Activated CD4-positive, alpha-beta T cell treated with anti-CD3 and anti-CD28 coated beads, Interleukin-2, amount 50 U/mL, for 4 hours (primary cell): Measurements from ENCODE around the gene SH3GL2.

Experiments used
- DNase-seq, 2 experiments: peaks; one replicate each; pipeline ENCODE4 v3.0.0-alpha.2; 2020

The SH3GL2 gene

DNA sequence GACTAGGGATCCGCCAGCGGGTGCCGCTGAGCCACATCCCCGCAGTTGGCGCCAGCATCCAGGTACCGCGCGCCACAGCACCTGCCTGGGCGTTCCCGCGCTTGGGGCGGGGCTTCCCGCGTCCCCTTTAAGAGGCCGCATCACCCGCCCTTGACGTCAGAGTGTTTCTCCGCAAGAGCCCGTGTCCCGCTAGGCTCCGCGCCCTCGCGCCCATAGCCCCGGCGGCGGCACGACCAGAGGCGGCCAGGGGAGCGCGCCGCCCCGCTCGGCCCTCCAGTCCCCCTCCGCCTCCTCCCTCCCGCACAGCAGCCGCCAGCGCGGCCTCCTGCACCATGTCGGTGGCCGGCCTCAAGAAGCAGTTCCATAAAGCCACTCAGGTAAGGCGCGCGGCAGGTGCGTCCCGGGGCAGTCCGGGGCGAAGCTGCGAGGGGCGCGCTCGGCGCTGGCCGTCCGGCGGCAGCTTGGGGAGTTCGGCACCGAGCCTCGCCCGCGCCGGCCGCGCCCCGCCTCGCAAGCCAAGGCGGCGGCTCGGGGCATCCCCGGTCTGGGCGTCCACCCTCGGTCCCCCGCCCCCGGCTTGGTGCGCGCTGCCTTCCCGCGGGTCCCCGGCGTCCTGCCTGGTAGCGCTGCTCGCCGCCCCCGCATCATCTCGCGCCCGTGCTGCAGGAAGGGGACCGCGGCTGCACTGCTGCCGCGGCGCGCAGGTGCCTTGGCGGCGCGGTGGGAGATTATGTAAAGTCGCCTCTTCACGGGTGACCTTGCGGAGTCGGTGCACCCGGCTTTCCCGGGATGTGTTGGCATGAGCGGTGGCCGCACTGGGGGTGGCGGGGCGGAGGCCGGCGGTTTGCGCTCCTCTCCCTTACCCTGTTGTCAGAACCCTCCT, at the start of gene SH3GL2:
TSS of gene SH3GL2 (plus strand) at position 156 of the 883 bp plus-strand sequence.
- DNase-seq, result no peak

DNA sequence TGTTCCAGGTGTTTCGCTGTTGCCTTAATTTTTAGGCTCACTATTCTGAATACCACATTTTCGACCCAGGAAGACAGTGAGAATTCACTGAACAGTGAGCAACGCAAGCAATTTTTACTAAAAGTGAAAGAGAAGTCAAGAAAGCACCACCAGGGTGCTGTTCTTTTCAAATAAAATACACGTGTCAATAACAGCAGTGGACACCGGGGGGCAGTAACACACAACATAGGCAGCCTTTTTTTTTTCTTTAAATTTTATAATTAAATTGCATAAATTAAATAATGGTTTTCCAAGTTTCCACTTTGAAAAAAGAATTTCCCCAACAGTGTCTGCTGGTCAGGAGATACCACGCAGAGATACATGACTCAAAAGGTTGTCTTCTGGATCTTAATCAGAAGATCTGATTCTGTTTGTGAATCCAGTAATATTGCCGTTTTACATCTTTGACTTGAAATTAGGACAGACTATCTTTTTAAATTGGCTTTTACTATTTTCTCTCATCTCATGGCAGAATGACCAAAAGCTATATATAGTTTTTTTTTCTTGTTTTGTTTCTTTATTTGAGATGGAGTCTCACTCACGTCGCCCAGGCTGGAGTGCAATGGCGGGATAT, 47.1 kb upstream of the SH3GL2 start:
- no peak for DNase-seq

DNA sequence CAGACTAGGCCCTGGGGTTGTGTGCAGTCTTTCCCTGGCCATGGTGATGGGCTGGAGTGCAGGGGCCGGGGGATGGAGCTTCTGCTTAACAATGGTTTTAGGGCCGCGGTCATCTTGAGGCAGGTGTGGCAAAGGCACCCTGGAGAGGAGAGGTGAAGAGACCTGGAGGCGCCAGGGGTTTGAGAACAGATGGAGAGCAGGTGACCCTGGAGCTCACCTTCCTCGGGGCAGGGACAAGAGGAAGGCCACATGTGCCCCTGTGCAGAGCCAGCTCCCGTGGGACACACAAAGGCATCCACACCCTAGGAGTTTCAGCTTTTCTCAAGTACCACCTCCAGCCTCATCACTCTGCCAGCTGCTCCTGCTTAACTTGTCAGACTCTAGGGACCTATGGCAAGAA, 46.4 kb upstream of the SH3GL2 start:
- DNase-seq, result no peak

DNA sequence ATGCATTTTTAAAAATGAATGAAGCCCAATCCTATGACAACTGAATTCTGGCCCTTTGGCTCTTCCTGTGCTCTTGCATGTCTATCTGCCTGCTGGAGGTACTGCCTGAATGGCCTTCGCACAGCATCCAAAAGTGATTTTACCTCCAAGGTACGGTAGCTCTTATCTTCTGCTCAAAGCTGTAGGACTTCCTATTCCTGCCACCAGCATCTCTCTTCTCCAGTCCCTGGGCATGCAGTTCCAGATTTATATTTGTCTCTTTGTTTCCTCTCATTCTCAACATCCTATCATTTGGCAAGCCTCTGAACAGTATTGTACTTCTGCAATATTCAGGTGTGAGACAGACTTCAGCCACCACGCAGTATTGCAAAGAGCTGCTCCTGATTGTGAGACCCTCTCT, 43.7 kb upstream of the SH3GL2 start:
- no peak for DNase-seq

DNA sequence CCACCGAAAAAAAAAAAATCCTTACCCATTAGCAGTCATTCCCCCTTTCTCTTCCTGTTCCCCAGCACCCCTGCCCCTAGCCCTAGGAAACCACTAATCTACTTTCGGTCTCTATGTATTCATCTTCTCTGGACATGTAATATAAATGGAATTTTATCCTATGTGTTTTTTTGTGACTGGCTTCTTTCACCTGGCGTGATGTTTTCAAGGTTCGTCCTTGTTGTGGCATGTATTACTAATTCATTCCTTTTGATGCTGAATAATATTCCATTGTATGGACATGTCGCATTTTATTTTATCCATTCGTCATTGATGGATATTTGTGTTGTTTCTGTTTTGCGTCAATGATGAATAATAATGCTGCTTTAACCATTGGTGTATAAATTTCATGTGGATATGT, 42.8 kb upstream of the SH3GL2 start:
- no peak for DNase-seq

DNA sequence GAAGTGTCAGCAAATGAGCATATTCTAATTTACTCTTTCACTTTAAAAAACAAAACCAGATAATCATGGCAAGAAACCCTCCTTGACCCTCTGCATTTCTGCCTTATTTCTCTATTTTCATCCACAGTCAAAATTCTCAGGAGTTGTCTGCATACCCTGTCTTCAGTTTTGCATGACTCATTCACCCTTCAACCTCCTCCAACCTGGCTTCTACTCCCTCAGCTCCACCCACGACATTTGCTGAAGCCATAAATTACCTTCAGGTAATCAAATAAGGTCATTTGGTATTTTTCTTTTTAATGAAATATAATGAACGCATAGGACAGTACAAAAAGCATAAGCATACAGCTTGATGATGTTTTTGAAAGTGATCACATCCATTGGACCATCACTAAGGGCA, 27.8 kb upstream of the SH3GL2 start:
- no peak for DNase-seq

DNA sequence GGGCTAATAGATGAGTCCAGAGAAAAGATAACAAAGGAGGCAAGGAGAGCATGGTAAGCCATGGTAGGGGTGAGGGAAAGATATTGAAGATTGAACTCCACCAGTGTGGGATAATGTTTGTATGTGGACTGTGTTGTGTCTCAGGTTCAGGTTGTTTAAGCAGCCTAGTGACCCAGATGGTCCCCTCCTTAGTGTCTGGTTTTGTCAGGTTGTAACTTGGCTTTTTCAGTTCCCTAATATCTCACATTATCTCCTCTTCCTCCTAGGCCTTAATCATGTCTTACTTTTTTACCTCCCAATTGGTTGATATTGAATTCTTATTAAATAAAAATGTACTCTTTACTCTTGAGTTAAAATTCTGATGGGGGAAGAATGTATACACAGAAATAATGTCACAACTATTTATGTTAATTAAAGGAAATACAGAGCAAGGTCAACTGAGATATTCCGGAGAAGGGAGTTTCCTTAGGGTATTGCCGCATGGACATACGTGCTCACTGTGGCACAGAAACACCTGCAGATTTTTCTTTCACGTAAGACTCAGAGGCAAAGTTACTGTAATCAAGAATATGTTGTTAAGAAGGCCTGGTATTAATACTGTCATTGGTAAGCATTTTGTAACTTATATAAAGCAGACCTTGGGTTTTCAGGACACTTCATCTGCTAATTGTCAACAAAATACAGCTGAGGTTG, 23.4 kb upstream of the SH3GL2 start:
- no peak for DNase-seq

DNA sequence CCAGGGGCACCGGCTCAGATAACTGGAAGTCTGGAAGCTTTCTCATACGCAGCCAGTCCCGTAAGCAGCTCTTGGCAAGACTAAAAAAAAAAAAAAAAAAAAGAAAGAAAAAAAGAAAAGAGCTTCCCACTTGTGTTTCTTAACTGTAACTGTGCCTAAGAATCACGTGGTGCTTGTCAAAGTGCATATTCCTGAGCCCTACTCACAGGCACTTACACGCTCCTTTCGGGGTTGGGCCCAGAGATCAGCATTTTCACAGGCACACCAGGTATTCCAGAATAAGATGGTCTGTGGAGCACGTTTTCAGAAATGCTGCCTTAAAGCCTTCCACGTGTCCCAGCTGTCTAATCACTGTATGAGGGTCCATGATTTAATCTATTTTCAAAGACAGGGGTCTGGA, 22.6 kb upstream of the SH3GL2 start:
- no peak for DNase-seq

DNA sequence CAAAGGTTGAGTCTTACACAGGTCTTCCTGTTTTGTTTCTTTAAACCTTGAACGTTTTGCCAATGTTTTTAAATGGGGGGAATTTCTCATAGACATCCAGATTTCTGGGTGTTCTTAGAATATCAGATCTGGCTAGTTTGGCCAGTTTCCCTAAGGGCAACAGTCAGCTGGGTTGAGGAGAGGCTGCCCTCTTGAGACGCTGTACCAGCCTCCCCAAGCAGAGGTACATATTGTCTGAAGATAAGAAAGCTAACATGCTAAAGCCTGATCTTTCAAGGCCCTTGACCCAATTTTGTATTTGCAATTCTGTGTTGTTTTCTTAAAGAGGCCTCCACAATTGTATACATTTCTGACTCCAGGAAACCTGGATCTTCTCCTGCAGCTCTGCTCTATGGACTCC, 21.9 kb upstream of the SH3GL2 start:
- no peak for DNase-seq

DNA sequence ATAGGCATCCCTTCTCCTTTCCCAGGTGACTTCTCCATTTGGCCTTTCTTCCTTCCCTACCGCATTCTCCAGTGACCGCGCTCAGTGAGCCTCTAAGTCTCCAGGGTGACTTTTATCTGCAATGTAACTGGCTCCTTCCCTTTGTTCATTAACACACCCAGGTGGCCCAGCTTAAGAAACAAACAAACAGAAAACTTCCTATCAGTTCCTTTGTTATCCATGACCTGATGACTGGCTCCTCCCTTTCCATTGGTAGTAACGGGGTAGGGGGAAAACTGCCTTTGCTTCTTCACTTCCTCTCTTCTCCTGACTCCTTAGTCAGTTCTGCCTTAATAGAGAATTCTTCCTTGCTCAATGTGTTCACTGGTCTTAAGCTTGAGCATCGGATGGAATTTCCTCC, 7.0 kb upstream of the SH3GL2 start:
- DNase-seq, result no peak

DNA sequence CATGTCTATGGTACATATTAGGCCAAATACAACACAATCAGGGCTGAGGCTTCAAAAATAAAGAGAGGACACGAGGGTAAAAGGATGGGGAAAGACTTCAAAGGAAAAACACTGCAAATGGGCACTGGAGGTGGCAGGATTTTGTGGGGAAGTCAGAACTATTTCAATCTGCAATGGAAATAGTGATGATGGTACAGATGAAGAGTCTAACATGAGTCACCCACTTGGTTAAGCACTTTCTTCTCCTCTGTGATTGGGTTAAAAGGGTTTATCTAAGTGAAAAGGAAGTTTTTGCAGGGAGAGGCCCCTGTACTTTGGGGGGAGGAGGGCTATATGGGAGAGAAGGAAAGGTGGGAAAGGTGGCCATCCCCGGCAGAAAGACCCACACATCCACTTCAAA, 4.5 kb upstream of the SH3GL2 start:
- DNase-seq, result no peak

DNA sequence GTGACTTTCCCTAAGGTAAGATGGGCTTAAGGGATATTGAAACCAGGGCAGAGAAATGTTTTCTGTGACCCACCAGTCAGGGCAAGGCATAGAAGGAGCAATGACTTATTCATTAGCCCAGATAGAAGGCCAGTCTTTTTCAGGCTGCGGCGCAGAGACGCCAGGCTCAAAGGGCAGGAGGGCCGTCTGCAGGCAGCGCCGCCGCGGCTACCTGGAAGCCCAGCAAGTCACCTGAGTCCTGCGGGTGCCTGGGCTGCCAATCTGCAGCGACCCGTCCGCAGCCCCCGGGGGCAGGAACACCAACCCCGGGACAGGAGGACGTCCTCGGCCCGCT, 322 bp upstream of the SH3GL2 start:
- DNase-seq, result no peak

DNA sequence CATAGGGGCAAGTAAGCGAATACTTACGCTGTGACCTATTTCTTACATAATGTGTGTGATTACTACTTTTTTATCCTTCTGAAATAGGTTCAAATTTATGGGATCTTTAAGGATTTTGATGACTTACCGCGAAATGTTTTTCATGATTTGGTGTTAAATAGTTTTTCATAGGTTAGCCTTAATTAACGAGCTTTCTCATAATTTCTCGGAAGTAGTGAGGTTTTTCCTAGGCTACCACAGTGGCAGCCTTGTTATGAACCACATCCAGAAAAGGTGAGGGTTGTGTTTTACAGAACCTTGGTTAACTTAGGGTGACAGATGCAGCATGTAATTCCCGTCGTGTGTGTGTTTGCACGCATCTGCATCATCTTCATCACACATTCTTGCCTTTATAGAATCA, 1.3 kb downstream of the SH3GL2 start:
- DNase-seq, result no peak

DNA sequence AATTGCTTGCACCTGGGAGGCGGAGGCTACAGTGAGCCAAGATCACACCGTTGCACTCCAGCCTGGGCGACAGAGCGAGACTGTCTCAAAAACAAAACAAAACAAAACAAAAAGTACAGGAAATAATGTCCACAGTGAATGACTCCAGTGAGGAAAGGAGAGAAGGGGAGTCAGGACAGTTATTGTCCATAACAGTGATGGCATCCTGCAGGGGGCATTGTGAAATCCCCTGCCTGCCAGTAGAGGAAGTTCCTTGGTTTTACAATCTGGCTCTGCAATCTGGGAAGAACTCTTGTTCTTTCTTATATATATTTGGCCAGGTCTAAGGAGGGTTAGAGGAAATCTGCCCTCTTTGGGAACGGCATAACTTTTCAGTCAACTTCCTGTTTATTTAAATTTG, 8.2 kb downstream of the SH3GL2 start:
- DNase-seq, result no peak

DNA sequence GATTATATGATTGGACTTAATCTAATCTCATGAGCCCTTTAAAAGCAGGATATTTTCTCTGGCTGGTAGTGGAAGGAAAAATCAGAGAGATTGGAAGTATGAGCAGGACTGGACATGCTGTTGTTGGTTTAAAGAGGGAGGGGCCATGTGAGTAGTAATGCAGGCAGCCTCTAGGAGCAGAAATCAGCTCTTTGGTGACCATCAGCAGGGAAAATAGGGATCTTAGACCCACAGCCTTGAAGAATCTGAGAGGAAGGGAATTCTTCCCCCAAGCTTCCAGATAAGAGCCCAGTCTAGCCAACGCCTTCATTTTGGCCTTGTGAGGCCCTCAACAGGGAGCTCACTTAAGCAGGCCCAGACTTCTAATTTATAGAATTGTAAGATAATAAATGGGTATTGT, 9.5 kb downstream of the SH3GL2 start:
- no peak for DNase-seq

DNA sequence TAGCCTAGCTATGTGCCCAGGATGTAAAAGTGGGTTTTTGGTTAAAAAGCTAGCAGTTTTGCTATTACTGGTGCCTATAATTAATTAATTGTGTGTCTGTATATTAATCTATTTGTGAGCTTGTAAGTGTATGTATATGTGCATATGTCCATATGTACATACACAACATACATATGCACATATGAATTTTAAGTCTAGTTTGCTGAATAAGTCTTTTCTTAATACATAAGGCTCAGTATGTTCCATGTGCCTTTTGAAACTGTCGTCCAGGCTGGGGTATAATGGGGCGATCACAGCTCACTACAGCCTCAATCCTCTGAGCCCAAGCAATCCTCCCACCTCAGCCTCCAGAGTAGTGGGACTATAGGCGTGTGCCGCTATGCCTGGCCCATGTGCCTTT, 10.1 kb downstream of the SH3GL2 start:
- DNase-seq, result no peak

DNA sequence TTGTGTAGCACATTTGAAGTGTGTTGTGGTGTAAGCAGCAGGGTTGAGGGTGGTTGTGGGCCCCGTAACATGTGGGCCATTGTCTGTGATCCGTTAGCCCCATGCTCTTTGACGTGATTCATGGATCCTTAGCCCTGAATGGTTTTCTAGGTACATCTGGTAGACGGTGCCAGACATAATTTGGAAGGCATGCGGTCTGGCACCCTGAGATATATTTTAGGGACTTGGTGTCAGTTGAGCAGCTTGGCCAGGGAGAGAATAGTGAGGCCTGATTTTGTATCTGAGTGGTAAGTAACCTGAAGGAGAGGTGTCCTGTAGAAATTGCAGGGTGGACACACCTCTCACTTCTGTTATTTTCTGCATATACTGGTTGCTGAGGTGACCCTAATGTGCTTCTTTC, 10.9 kb downstream of the SH3GL2 start:
- no peak for DNase-seq

DNA sequence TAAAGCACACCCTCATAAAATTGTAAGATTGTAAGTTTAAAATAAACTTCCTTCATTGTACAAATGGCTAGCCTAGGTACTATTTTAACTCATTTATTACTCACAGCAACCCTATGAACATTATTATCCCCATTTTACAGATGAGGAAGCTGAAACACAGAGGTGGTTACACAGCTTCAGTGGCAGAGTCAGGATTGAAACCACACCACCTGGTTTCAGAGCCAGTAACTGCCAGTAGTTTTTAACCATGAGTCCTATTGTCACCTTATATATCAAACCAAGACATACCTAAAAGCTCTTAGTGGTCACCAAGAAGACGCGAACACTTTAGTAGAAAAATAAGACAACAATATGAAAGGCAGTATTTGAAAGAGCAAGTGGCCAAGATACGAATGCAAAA, 16.1 kb downstream of the SH3GL2 start:
- no peak for DNase-seq

DNA sequence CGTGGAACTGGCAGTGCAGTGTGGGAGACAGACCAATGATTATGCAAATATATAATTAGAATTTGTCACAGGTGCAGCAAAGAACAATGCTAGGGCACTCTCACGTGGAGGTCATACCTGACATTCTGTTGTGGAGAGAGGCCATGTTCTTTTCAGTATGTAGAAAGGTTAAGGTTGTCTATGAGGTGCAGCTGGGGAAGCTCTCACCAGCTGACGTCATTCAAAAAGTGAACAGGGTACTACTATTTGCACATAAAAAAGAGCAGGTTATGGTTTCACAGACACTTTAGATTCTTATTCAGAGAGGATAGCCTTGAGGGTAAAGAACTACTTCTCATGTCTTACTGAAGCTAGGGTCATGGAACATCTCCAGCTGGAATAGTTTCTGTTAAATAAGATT, 19.1 kb downstream of the SH3GL2 start:
- DNase-seq, result no peak

DNA sequence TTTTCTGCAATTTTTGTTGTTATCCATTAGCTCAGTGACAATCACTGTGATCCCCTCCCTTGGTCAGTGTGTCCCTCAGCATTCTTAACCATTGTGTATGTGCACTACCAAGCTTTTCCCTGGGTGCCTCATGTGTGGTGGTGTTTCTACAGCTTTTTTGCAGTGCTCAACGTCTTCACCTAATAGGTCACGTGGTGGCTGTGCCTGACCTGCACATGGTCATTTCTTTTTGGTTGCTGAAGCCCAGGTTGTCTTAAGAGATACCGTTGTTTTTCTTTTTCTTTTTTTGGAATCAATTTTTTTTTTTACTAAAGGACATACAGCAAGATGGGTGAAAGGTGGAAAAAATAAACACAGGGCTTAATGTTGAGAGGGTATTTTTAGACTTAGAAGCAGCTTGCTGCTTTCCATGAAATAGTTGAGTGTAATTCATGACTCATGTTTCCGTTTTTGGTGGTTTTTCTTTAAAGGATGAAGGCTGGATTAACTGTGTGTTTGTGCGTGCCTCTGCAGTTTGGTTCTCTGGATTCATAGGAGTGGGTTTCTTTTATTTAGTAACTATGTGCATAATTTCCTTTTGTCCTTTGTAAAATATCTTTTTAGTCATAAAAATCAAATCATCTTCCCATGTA, 22.2 kb downstream of the SH3GL2 start:
- DNase-seq, result no peak

DNA sequence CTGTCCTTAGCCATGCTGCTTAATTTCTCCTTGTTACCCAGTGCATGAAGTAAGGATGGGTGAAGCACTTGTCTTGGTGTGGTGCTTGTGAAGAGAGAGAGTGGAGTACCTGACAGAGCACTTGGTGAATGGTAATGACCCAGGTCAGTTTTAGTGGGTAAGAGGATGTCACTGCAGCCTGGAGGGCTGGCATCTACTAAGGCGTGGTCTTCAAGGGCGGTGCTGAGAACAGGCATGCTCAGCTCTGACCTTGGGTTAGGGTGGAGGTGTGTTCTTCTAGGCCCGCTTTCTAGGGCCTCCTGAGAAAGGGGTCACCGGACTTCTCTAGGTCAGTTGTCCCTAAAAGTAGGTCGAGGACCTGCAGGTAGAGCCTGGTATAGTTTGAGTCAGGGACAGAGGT, 25.7 kb downstream of the SH3GL2 start:
- DNase-seq, result no peak

DNA sequence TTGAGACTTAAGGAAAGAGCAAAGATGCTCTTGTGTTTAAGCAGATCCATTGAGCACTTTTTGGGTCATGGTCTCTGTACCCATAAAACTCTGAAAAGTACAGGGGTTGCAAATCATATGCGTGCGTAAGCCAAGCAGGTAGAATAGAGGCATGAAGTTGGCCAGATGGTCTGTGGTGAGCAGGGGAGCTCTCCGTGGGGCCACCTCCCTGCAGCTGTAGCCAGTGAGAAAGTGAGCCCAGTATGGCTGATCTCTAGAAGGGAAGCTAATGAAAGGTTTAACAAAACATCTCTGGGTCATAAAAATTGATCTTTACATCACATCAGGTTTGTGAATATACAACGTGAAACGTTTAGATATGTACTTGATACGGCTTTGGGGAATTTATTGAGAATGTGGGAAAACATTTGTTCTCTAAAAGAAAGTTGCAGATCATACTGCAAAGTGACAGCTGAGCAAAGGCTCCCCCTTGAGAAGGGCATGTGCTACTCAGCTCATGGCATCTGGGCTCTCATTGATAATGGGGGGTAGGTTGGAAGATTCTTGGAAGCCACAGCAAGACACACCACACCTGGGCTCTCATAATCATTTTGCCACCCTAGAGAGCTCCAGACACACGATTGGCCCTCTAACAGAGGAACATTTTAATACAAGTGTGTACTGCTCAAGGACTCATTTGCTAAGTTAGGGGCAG, 30.6 kb downstream of the SH3GL2 start:
- DNase-seq, result no peak

DNA sequence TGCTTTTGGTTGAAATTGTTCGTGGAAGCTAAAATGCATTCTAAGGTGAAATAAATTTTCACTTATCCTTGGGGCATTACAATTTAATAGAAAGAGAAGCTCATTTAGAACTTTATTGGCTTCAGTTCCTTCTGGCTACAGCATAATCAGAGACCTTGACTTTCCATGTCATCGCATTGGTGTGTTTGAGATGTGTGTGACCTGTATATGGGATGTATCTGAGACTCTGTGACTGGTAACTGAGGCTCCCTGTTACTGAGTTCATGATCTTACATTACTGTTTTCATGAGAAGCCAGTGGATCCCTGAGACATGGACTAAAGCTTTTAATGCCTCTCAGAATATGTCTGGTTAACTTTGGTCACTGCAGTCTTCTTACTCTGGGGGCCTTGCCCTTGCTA, 32.5 kb downstream of the SH3GL2 start:
- no peak for DNase-seq
